GM12801 (cell line): ENCODE results near the gene SETD4.

Experiments
- CTCF ChIP-seq: IDR thresholded peaks from one replicate; pipeline ENCODE4 v1.5.1; 2011; ENCODE audit warnings: control low read depth; ENCODE audit not compliant: insufficient read length; ENCODE audit errors: extremely low read depth

SETD4 gene

GRCh38 chr21:36065497-36066036, 5.2 kb upstream of the SETD4 start:
- no peak for TF ChIP-seq CTCF

GRCh38 chr21:36064085-36064460, 3.7 kb upstream of the SETD4 start:
- no peak for TF ChIP-seq CTCF

- no peak for TF ChIP-seq CTCF
These were observed 3.2 kb upstream of the SETD4 start for GRCh38 chr21:36063375-36064084.

DNA sequence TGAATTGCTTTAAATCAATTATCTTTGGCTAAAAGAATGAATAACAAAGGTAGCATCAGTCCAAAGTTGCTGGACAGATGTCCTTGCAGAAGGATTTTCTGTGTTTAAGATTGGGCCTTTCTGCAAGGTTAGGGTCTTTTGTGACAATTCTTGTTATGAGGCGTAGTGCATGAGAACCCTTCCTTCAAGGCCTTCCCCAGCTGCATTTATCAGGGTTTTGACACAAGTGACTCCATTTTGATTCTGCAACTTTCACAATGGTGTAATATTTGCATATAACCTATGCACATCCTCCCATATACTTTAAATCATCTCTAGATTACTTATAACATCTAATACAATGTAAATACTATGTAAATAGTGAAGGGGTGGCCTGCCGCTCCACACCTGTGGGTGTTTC, 1.1 kb upstream of the SETD4 start:
- no peak for TF ChIP-seq CTCF

GRCh38 chr21:36059823-36060158, 535 bp downstream of the SETD4 start:
- no peak for TF ChIP-seq CTCF

DNA sequence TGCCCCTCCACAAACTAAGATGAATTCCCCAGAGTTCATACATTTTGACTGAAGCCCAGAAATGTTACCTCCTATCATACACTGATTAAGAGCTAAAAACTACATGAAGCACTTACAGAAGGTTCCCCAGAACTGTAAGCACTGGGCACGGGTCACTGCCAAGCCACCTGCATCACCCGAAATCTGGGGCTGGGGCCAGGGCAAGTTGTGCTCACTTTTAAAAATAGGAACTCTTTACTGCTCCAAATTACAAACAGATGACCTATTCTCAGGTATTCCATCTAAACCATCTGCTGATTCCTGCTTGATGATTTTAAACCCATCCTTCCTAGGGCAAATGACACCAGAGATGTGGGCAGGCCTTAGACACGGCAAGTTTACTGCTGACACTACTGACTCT, 4.8 kb downstream of the SETD4 start:
- no peak for TF ChIP-seq CTCF

GRCh38 chr21:36053715-36054062, 6.6 kb downstream of the SETD4 start:
- no peak for TF ChIP-seq CTCF
